B cell (primary cell): Measurements from ENCODE around the gene PARVG. TPM values are rescaled to one million over a fixed set of nuclear protein-coding genes. Genes with fewer than 3 reads are reported as not detected.

ENCODE experiments used
- ATAC-seq: fragments of 200-7000 bp; cut with Tn5 transposase; one replicate; pipeline ENCODE4 v1.10.0; 2021; ENCODE audit warnings: low read depth, mild to moderate bottlenecking, moderate number of reproducible peaks, moderate library complexity
- CTCF ChIA-PET: fragments of 350-600 bp; sonication (Branson Sonifier 250); formaldehyde crosslinking; loops from one replicate; lab custom pipeline; 2021; ENCODE audit warnings: antibody characterized with exemption, inconsistent platforms; lab: Charles Lee
- POLR2A ChIA-PET: fragments of 350-600 bp; sonication (Branson Sonifier 250); formaldehyde crosslinking; loops from one replicate; lab custom pipeline; 2021; ENCODE audit warnings: antibody characterized with exemption; lab: Charles Lee
- DNase-seq: peaks from one replicate; pipeline ENCODE4 v3.0.0; 2013
- H2AFZ ChIP-seq: 2 replicates; pipeline ENCODE4 v1.6.1; 2012; ENCODE audit warnings: mild to moderate bottlenecking, low read depth, low read length; ENCODE audit not compliant: insufficient read depth, poor library complexity, severe bottlenecking
- H3K27ac ChIP-seq, 2 donors: 1 replicate in 1 of 2; 2 replicates in 1 of 2; pipeline ENCODE4 v1.5.1; 2012 to 2013; ENCODE audit warnings: low read length in 2 of 2, mild to moderate bottlenecking in 2 of 2, moderate library complexity in 1 of 2
- H3K27me3 ChIP-seq, 4 experiments: fragments of 200-600 bp in 1 of 4; sonication (generic) in 1 of 4; replicated peaks in 1 of 4; 1 replicate in 2 of 4; 2 replicates in 2 of 4; pipeline versions ENCODE4 v1.6.1 to v1.7.0; 2013 to 2016; ENCODE audit warnings: low read length in 3 of 4, mild to moderate bottlenecking in 2 of 4, mixed read lengths in 1 of 4, moderate library complexity in 1 of 4; ENCODE audit not compliant: insufficient read depth in 4 of 4, control insufficient read depth in 3 of 4; ENCODE audit errors: control extremely low read depth in 1 of 4
- H3K36me3 ChIP-seq, 2 experiments: replicated peaks in 1 of 2; 1 replicate in 1 of 2; 2 replicates in 1 of 2; pipeline versions ENCODE4 v1.6.1 to v1.7.1; 2013; ENCODE audit warnings: low read length in 1 of 2; ENCODE audit not compliant: insufficient read depth in 2 of 2, control insufficient read depth in 1 of 2; ENCODE audit errors: control extremely low read depth in 1 of 2, extremely low read depth in 1 of 2
- H3K4me1 ChIP-seq, 2 donors: fragments of 200-600 bp in 1 of 2; sonication (generic) in 1 of 2; 1 replicate in 1 of 2; 2 replicates in 1 of 2; pipeline versions ENCODE4 v1.5.1 to v1.6.1; 2013 to 2017; ENCODE audit warnings: low read length in 2 of 2; ENCODE audit not compliant: control insufficient read depth in 2 of 2, insufficient read depth in 2 of 2
- H3K4me2 ChIP-seq: replicated peaks from 2 replicates; pipeline ENCODE3; 2012; ENCODE audit warnings: mild to moderate bottlenecking, low read depth, low read length; ENCODE audit not compliant: poor library complexity, severe bottlenecking
- H3K4me3 ChIP-seq, 5 experiments: fragments of 200-600 bp in 1 of 5; sonication (generic) in 1 of 5; 1 replicate in 3 of 5; 2 replicates in 2 of 5; pipeline versions ENCODE4 v1.5.1 to v1.7.0; 2011 to 2016; ENCODE audit warnings: low read length in 4 of 5, mild to moderate bottlenecking in 4 of 5, low read depth in 2 of 5, control low read depth in 1 of 5, moderate library complexity in 1 of 5; ENCODE audit not compliant: insufficient read depth in 1 of 5; ENCODE audit errors: control extremely low read depth in 1 of 5, extremely low read depth in 1 of 5
- H3K79me2 ChIP-seq: fragments of 200-600 bp; sonication (generic); one replicate; pipeline ENCODE4 v1.6.0; 2016; ENCODE audit warnings: low read length; ENCODE audit not compliant: control insufficient read depth, insufficient read depth
- H3K9ac ChIP-seq: fragments of 200-600 bp; sonication (generic); 2 replicates; pipeline ENCODE4 v1.6.1; 2017; ENCODE audit warnings: mild to moderate bottlenecking, low read length, moderate library complexity
- H3K9me3 ChIP-seq, 3 donors: one replicate each; pipeline versions ENCODE4 v1.6.1 to v1.7.1; 2013; ENCODE audit warnings: low read length in 2 of 3; ENCODE audit not compliant: control insufficient read depth in 2 of 3, insufficient read depth in 1 of 3; ENCODE audit errors: control extremely low read depth in 1 of 3
- H4K20me1 ChIP-seq: 2 replicates; pipeline ENCODE4 v1.6.0; 2012; ENCODE audit warnings: mild to moderate bottlenecking, low read length; ENCODE audit not compliant: insufficient read depth, control insufficient read depth, poor library complexity, severe bottlenecking
- H3K27ac Mint-ChIP-seq: one replicate; pipeline ENCODE4 v1.8.0; 2021; ENCODE audit warnings: mixed read lengths
- H3K27me3 Mint-ChIP-seq: one replicate; pipeline ENCODE4 v1.8.0; 2021; ENCODE audit warnings: mixed read lengths
- H3K4me1 Mint-ChIP-seq: one replicate; pipeline ENCODE4 v1.8.0; 2021; ENCODE audit warnings: mixed read lengths
- H3K4me3 Mint-ChIP-seq: one replicate; pipeline ENCODE4 v1.8.0; 2021; ENCODE audit warnings: mixed read lengths
- H3K9me3 Mint-ChIP-seq: one replicate; pipeline ENCODE4 v1.8.0; 2022; ENCODE audit warnings: mixed read lengths; ENCODE audit not compliant: insufficient read depth
- EZH2 ChIP-seq: IDR thresholded peaks from 2 replicates; pipeline ENCODE4 v1.6.1; 2012; ENCODE audit warnings: borderline replicate concordance, low read depth, mild to moderate bottlenecking, moderate library complexity, low read length; ENCODE audit not compliant: insufficient read depth, poor library complexity, severe bottlenecking
- WGBS: methylation state at CpG from one replicate; pipeline ENCODE4 v1.1.5; 2013; ENCODE audit warnings: missing lambda C conversion rate; ENCODE audit not compliant: insufficient coverage; 5-methylcytosine and 5-hydroxymethylcytosine counted together
- intact Hi-C: fragments of 100-400 bp; cut with micrococcal nuclease; formaldehyde crosslinking; loops from one replicate; pipeline ENCODE4 v1.10.0; 2022
- polyA plus RNA-seq: library from polyadenylated mRNA; depleted of rRNA; stranded (reverse); fragments of >200 nt; gene quantifications from 2 replicates; pipeline ENCODE4 v1.2.3, GENCODE V29; 2012
- total RNA-seq, 2 donors: library from RNA; stranded (reverse); fragments of 120-200 nt in 1 of 2; gene quantifications; 1 replicate in 1 of 2; 2 replicates in 1 of 2; pipeline versions ENCODE4 v1.2.3 to v1.2.4, GENCODE V29; 2013 to 2022
- TF ChIP-seq, protein P1 (sequence below): fragments of 200-600 bp; IDR thresholded peaks from one replicate; pipeline ENCODE4 v1.8.0; 2022; ENCODE audit warnings: antibody characterized with exemption, mild to moderate bottlenecking

Gene PARVG
- total and polyA plus RNA-seq, 2 donors (not counting 1 experiment from before 2014, with no cell fraction given): 247 to 698 TPM

GRCh38 chr22:44211946-44212930 is 31.5 kb downstream of the PARVG start:
- H3K9ac ChIP-seq: no peak overlapping the region
- CTCF ChIA-PET: no interaction called here
- H3K4me1 ChIP-seq: peaks cover 14 to 16% of the 10 kb centered on the region in 2 donors
- DNase-seq (no peak), ATAC-seq (no peak)
- H3K4me3 Mint-ChIP-seq: no peak overlapping the region
- H3K79me2 ChIP-seq: no peaks in the 10 kb centered on the region
- no peaks in the 10 kb centered on the region for H3K27me3 Mint-ChIP-seq
- no peaks in the 10 kb centered on the region for H3K36me3 ChIP-seq
- no peaks in the 10 kb centered on the region for H4K20me1 ChIP-seq
- H3K4me1 Mint-ChIP-seq: peaks cover 28% of the 10 kb centered on the region
- POLR2A ChIA-PET: no interaction called here
- 71% methylated on average over 5 of the region's 12 CpGs for WGBS
- H3K27ac ChIP-seq: no peak overlapping the region
- intact Hi-C loops: no loop called here
- H3K4me2 ChIP-seq: no peak overlapping the region
- H3K9me3 Mint-ChIP-seq: peaks cover 11% of the 10 kb centered on the region
- H3K4me3 ChIP-seq: no peak overlapping the region
- TF ChIP-seq, protein P1, sequence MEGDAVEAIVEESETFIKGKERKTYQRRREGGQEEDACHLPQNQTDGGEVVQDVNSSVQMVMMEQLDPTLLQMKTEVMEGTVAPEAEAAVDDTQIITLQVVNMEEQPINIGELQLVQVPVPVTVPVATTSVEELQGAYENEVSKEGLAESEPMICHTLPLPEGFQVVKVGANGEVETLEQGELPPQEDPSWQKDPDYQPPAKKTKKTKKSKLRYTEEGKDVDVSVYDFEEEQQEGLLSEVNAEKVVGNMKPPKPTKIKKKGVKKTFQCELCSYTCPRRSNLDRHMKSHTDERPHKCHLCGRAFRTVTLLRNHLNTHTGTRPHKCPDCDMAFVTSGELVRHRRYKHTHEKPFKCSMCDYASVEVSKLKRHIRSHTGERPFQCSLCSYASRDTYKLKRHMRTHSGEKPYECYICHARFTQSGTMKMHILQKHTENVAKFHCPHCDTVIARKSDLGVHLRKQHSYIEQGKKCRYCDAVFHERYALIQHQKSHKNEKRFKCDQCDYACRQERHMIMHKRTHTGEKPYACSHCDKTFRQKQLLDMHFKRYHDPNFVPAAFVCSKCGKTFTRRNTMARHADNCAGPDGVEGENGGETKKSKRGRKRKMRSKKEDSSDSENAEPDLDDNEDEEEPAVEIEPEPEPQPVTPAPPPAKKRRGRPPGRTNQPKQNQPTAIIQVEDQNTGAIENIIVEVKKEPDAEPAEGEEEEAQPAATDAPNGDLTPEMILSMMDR: no peak
- no peak for TF ChIP-seq EZH2
- no peak overlapping the region for H3K27ac Mint-ChIP-seq
- H3K9me3 ChIP-seq: peaks cover 0 to 13% (median 11%) of the 10 kb centered on the region in 3 donors
- no peaks in the 10 kb centered on the region for H3K27me3 ChIP-seq
- no peak overlapping the region for H2AFZ ChIP-seq

- ATAC-seq (no peak), DNase-seq (no peak)
- no peak overlapping the region for H3K27ac ChIP-seq
- H3K36me3 ChIP-seq: no peaks in the 10 kb centered on the region
- H3K9ac ChIP-seq: no peak overlapping the region
- H3K27me3 ChIP-seq: no peaks in the 10 kb centered on the region
- TF ChIP-seq, protein P1: no peak
- TF ChIP-seq EZH2: no peak
- H2AFZ ChIP-seq: no peak overlapping the region
- peaks cover 22% of the 10 kb centered on the region for H3K4me1 Mint-ChIP-seq
- H3K9me3 Mint-ChIP-seq: peaks cover 11% of the 10 kb centered on the region
- H3K4me2 ChIP-seq: no peak overlapping the region
- H3K4me3 ChIP-seq: no peak overlapping the region
- H3K9me3 ChIP-seq: peaks cover 0 to 13% (median 11%) of the 10 kb centered on the region in 3 donors
- no peaks in the 10 kb centered on the region for H3K27me3 Mint-ChIP-seq
- peaks cover 10 to 11% of the 10 kb centered on the region in 2 donors for H3K4me1 ChIP-seq
- no peak overlapping the region for H3K4me3 Mint-ChIP-seq
- ChIA-PET CTCF (interaction anchor here (0.5 kb wide), 1 partner anchor 960 kb away, joined by 3 read pairs; no protein-coding TSS in a partner anchor), POLR2A (no interaction called here)
- intact Hi-C loops: no loop called here
- H4K20me1 ChIP-seq: no peaks in the 10 kb centered on the region
- no CpG with 5 or more reads among the region's 1 CpG for WGBS
- H3K79me2 ChIP-seq: no peaks in the 10 kb centered on the region
- no peak overlapping the region for H3K27ac Mint-ChIP-seq
Measured at GRCh38 chr22:44212936-44213335, 32.2 kb downstream of the PARVG start.
